GM21825 (cell line): Measurements from ENCODE around the gene OCSTAMP.

Experiments used
- ATAC-seq: cut with Tn5 transposase; IDR thresholded peaks from one replicate; pipeline ENCODE4 v1.9.1; 2021; ENCODE audit warnings: mild to moderate bottlenecking, moderate library complexity; ENCODE audit not compliant: unreplicated experiment

Gene OCSTAMP

GRCh38 chr20:46573788-46574584 is 23.5 kb upstream of the OCSTAMP start:
- no peak for ATAC-seq

GRCh38 chr20:46573234-46573633 is 22.8 kb upstream of the OCSTAMP start:
- no peak for ATAC-seq

GRCh38 chr20:46572790-46573189 is 22.3 kb upstream of the OCSTAMP start:
- no peak for ATAC-seq

- ATAC-seq = no peak
These were observed 21.7 kb upstream of the OCSTAMP start for GRCh38 chr20:46572153-46572552.

GRCh38 chr20:46571418-46571817 is 21.0 kb upstream of the OCSTAMP start:
- no peak for ATAC-seq

GRCh38 chr20:46570956-46571355 is 20.5 kb upstream of the OCSTAMP start:
- no peak for ATAC-seq

- ATAC-seq = no peak
These were observed 19.5 kb upstream of the OCSTAMP start for GRCh38 chr20:46569961-46570360.

GRCh38 chr20:46568570-46569129 is 18.2 kb upstream of the OCSTAMP start:
- ATAC-seq = no peak

- no peak for ATAC-seq
These were observed 15.7 kb upstream of the OCSTAMP start for GRCh38 chr20:46566125-46566524.

- no peak for ATAC-seq
These were observed 13.9 kb upstream of the OCSTAMP start for GRCh38 chr20:46564241-46564957.

GRCh38 chr20:46563860-46564221 is 13.4 kb upstream of the OCSTAMP start:
- no peak for ATAC-seq

GRCh38 chr20:46563170-46563859 is 12.9 kb upstream of the OCSTAMP start:
- no peak for ATAC-seq

- no peak for ATAC-seq
These were observed 12.1 kb upstream of the OCSTAMP start for GRCh38 chr20:46562373-46563169.

GRCh38 chr20:46562009-46562372 is 11.5 kb upstream of the OCSTAMP start:
- no peak for ATAC-seq

GRCh38 chr20:46559685-46560440 is 9.4 kb upstream of the OCSTAMP start:
- ATAC-seq = no peak

GRCh38 chr20:46559001-46559400 is 8.5 kb upstream of the OCSTAMP start:
- ATAC-seq = no peak

- no peak for ATAC-seq
These were observed 8.1 kb upstream of the OCSTAMP start for GRCh38 chr20:46558511-46558959.

GRCh38 chr20:46557231-46557956 is 6.9 kb upstream of the OCSTAMP start:
- no peak for ATAC-seq

- no peak for ATAC-seq
These were observed 5.0 kb upstream of the OCSTAMP start for GRCh38 chr20:46555370-46555956.
